CD14-positive monocyte (primary cell): Measurements from ENCODE around the gene HIF1A. TPM values are rescaled to one million over a fixed set of nuclear protein-coding genes. Genes with fewer than 3 reads are reported as not detected.

Source experiments
- DNase-seq, 3 donors: peaks; one replicate each; pipeline ENCODE4 v3.0.0-alpha.2; 2011 to 2022
- H2AFZ ChIP-seq: 2 replicates; pipeline ENCODE4 v1.6.0; 2012; ENCODE audit warnings: mild to moderate bottlenecking, low read depth, low read length, inconsistent platforms; ENCODE audit not compliant: insufficient read depth, poor library complexity, severe bottlenecking
- H3K27ac ChIP-seq, 2 donors: 1 replicate in 1 of 2; 2 replicates in 1 of 2; pipeline ENCODE4 v1.5.1; 2012 to 2013; ENCODE audit warnings: low read length in 2 of 2, control low read depth in 1 of 2, inconsistent platforms in 1 of 2, low read depth in 1 of 2, mild to moderate bottlenecking in 1 of 2
- H3K27me3 ChIP-seq, 2 donors: one replicate each; pipeline versions ENCODE4 v1.6.0 to v1.6.1; 2011 to 2013; ENCODE audit warnings: low read length in 2 of 2; ENCODE audit not compliant: control insufficient read depth in 2 of 2, insufficient read depth in 2 of 2
- H3K36me3 ChIP-seq, 2 donors: replicated peaks in 1 of 2; 1 replicate in 1 of 2; 2 replicates in 1 of 2; pipeline versions ENCODE4 v1.5.1 to v1.6.1; 2012 to 2013; ENCODE audit warnings: low read length in 2 of 2, control low read depth in 1 of 2, inconsistent platforms in 1 of 2, mild to moderate bottlenecking in 1 of 2; ENCODE audit not compliant: insufficient read depth in 2 of 2, control insufficient read depth in 1 of 2
- H3K4me1 ChIP-seq, 2 donors: 1 replicate in 1 of 2; 2 replicates in 1 of 2; pipeline versions ENCODE4 v1.5.1 to v1.6.1; 2012 to 2013; ENCODE audit warnings: low read length in 2 of 2, control low read depth in 1 of 2, inconsistent platforms in 1 of 2, mild to moderate bottlenecking in 1 of 2, moderate library complexity in 1 of 2; ENCODE audit not compliant: insufficient read depth in 2 of 2, control insufficient read depth in 1 of 2
- H3K4me2 ChIP-seq: replicated peaks from 2 replicates; pipeline ENCODE3; 2012; ENCODE audit warnings: low read length, moderate library complexity, mild to moderate bottlenecking; ENCODE audit not compliant: poor library complexity, severe bottlenecking; ENCODE audit errors: extremely low read depth
- H3K4me3 ChIP-seq, 3 experiments: fragments of 200-600 bp in 1 of 3; sonication (generic) in 1 of 3; replicated peaks in 1 of 3; 1 replicate in 2 of 3; 2 replicates in 1 of 3; pipeline ENCODE4 v1.5.1; 2011 to 2013; ENCODE audit warnings: low read length in 3 of 3, mild to moderate bottlenecking in 3 of 3, control low read depth in 2 of 3, low read depth in 2 of 3, inconsistent platforms in 1 of 3, moderate library complexity in 1 of 3
- H3K79me2 ChIP-seq: 2 replicates; pipeline ENCODE4 v1.6.0; 2012; ENCODE audit warnings: mild to moderate bottlenecking, control low read depth, inconsistent platforms, low read length, moderate library complexity; ENCODE audit not compliant: insufficient read depth
- H3K9ac ChIP-seq: 2 replicates; pipeline ENCODE4 v1.6.0; 2017; ENCODE audit warnings: low read length, mild to moderate bottlenecking; ENCODE audit not compliant: insufficient read depth, poor library complexity, severe bottlenecking
- H3K9me3 ChIP-seq, 2 donors: replicated peaks in 1 of 2; 1 replicate in 1 of 2; 2 replicates in 1 of 2; pipeline versions ENCODE4 v1.5.1 to v1.6.1; 2012 to 2013; ENCODE audit warnings: low read length in 2 of 2, control low read depth in 1 of 2; ENCODE audit not compliant: control insufficient read depth in 1 of 2, insufficient read depth in 1 of 2
- H4K20me1 ChIP-seq: 2 replicates; pipeline ENCODE4 v1.6.0; 2012; ENCODE audit warnings: mild to moderate bottlenecking, low read length, control low read depth, moderate library complexity; ENCODE audit not compliant: insufficient read depth
- H3K27ac Mint-ChIP-seq, 7 donors: one replicate each; pipeline ENCODE4 v1.8.0; 2020; ENCODE audit warnings: mild to moderate bottlenecking in 7 of 7, mixed read lengths in 7 of 7, moderate library complexity in 6 of 7, inconsistent platforms in 2 of 7
- H3K27me3 Mint-ChIP-seq, 3 donors: one replicate each; pipeline ENCODE4 v1.8.0; 2021 to 2022; ENCODE audit warnings: low read depth in 3 of 3, mild to moderate bottlenecking in 3 of 3, mixed read lengths in 3 of 3, moderate library complexity in 3 of 3, inconsistent platforms in 1 of 3
- H3K36me3 Mint-ChIP-seq, 2 donors: one replicate each; pipeline ENCODE4 v1.8.0; 2020; ENCODE audit warnings: mixed read lengths in 2 of 2, inconsistent platforms in 1 of 2, mild to moderate bottlenecking in 1 of 2
- H3K4me1 Mint-ChIP-seq: one replicate; pipeline ENCODE4 v1.8.0; 2020; ENCODE audit warnings: mild to moderate bottlenecking, mixed read lengths
- H3K4me3 Mint-ChIP-seq, 2 donors: one replicate each; pipeline ENCODE4 v1.8.0; 2020; ENCODE audit warnings: mild to moderate bottlenecking in 2 of 2, mixed read lengths in 2 of 2, moderate library complexity in 1 of 2
- H3K9me3 Mint-ChIP-seq, 7 donors: one replicate each; pipeline ENCODE4 v1.8.0; 2020 to 2022; ENCODE audit warnings: mixed read lengths in 7 of 7, mild to moderate bottlenecking in 6 of 7, moderate library complexity in 6 of 7, inconsistent platforms in 2 of 7
- CTCF ChIP-seq: fragments of 200-600 bp; IDR thresholded peaks from one replicate; pipeline ENCODE4 v1.8.0; 2022; ENCODE audit warnings: antibody characterized with exemption, mild to moderate bottlenecking
- WGBS: methylation state at CpG from one replicate; pipeline ENCODE4 v1.1.5; 2013; ENCODE audit warnings: missing lambda C conversion rate; ENCODE audit not compliant: insufficient coverage; 5-methylcytosine and 5-hydroxymethylcytosine counted together
- intact Hi-C, 2 donors: fragments of 100-400 bp; cut with micrococcal nuclease; formaldehyde crosslinking; loops; one replicate each; pipeline versions ENCODE4 v1.15.0 to v1.15.1; 2023
- polyA plus RNA-seq, 3 donors: library from polyadenylated mRNA; depleted of rRNA in 1 of 3; unstranded in 2 of 3; stranded (reverse) in 1 of 3; fragments of 300-500 nt in 2 of 3; fragments of >200 nt in 1 of 3; fragmentation: Illumina TruSeq in 2 of 3; gene quantifications; 1 replicate in 2 of 3; 2 replicates in 1 of 3; pipeline ENCODE4 v1.2.3, GENCODE V29; 2012 to 2021

Gene HIF1A
- polyA plus RNA-seq, 3 donors, result 79.0 to 137 (median 137) TPM

- peaks cover 42% of the 10 kb centered on the region for H3K4me1 Mint-ChIP-seq
- intact Hi-C loops, result loop anchor here in 1 of 2 donors (10.0 kb wide), 1 partner anchor 126 kb away; no protein-coding TSS in a partner anchor
- Histone ChIP-seq H3K9ac (no peak overlapping the region), H3K27ac (no peak overlapping the region), H3K4me3 (no peak overlapping the region), H3K4me1 (peaks cover 3 to 12% of the 10 kb centered on the region in 2 donors), H3K36me3 (peaks cover 39 to 46% of the 10 kb centered on the region in 2 donors), H3K27me3 (no peaks in the 10 kb centered on the region), H3K79me2 (peaks cover 65% of the 10 kb centered on the region), H3K9me3 (no peaks in the 10 kb centered on the region), H3K4me2 (no peak overlapping the region), H4K20me1 (peaks cover 99% of the 10 kb centered on the region), H2AFZ (no peak overlapping the region)
- H3K27ac Mint-ChIP-seq, result peak overlapping the region in 2 of 7 donors; percentile 37 to 53
- H3K36me3 Mint-ChIP-seq, result peaks cover 50 to 60% of the 10 kb centered on the region in 2 donors
- peaks cover 0 to under 1% (median 0%) of the 10 kb centered on the region in 7 donors for H3K9me3 Mint-ChIP-seq
- DNase-seq, result no peak
- H3K27me3 Mint-ChIP-seq, result peaks cover 0 to 2% (median 0%) of the 10 kb centered on the region in 3 donors
- TF ChIP-seq CTCF, result no peak
- no CpG with 5 or more reads among the region's 6 CpGs for WGBS
- no peak overlapping the region for H3K4me3 Mint-ChIP-seq
Measured at GRCh38 chr14:61720741-61721140, 25.4 kb downstream of the HIF1A start.

- H3K27ac Mint-ChIP-seq, result no peak overlapping the region
- WGBS, result 83% methylated on average over 1 of the region's 2 CpGs
- peaks cover 82 to 88% of the 10 kb centered on the region in 2 donors for H3K36me3 Mint-ChIP-seq
- H3K4me1 ChIP-seq, result peaks cover 3 to 12% of the 10 kb centered on the region in 2 donors
- intact Hi-C loops, result loop anchor here in 1 of 2 donors (10.0 kb wide), 1 partner anchor 129 kb away; no protein-coding TSS in a partner anchor
- H3K4me3 Mint-ChIP-seq, result no peak overlapping the region
- H3K27me3 ChIP-seq, result no peaks in the 10 kb centered on the region
- peaks cover 0 to 2% (median 0%) of the 10 kb centered on the region in 3 donors for H3K27me3 Mint-ChIP-seq
- no peak for DNase-seq
- no peak overlapping the region for H3K4me3 ChIP-seq
- no peak overlapping the region for H3K4me2 ChIP-seq
- H3K4me1 Mint-ChIP-seq, result peaks cover 21% of the 10 kb centered on the region
- TF ChIP-seq CTCF, result no peak
- no peak overlapping the region for H3K9ac ChIP-seq
- H4K20me1 ChIP-seq, result peaks cover 99% of the 10 kb centered on the region
- H2AFZ ChIP-seq, result no peak overlapping the region
- peaks cover 0 to 2% (median 0%) of the 10 kb centered on the region in 7 donors for H3K9me3 Mint-ChIP-seq
- peaks cover 34% of the 10 kb centered on the region for H3K79me2 ChIP-seq
- H3K27ac ChIP-seq, result peak overlapping the region in 1 of 2 donors; percentile 25
- no peaks in the 10 kb centered on the region for H3K9me3 ChIP-seq
- peaks cover 65 to 80% of the 10 kb centered on the region in 2 donors for H3K36me3 ChIP-seq
Measured at GRCh38 chr14:61724133-61724532, 28.8 kb downstream of the HIF1A start.
